Epithelial cell of proximal tubule (primary cell): Measurements from ENCODE around the gene IDH1. TPM values are rescaled to one million over a fixed set of nuclear protein-coding genes. Genes with fewer than 3 reads are reported as not detected.

Experiments used
- DNase-seq: peaks from one replicate; pipeline ENCODE4 v3.0.0-alpha.2; 2011; ENCODE audit warnings: low read depth
- H3K4me3 ChIP-seq: 2 replicates; pipeline ENCODE4 v1.5.1; 2011; ENCODE audit warnings: low read depth, mild to moderate bottlenecking, low read length
- CTCF ChIP-seq: conservative IDR thresholded peaks from 2 replicates; pipeline ENCODE4 v1.5.1; 2012; ENCODE audit warnings: low read depth, mild to moderate bottlenecking, low read length
- total RNA-seq: library from RNA; depleted of rRNA; stranded (reverse); fragments of >200 nt; gene quantifications from 2 replicates; pipeline ENCODE4 v1.2.3, GENCODE V29; 2015

IDH1 gene
- total RNA-seq, 1 donor from 2014 or later, result 93.1 TPM

DNA sequence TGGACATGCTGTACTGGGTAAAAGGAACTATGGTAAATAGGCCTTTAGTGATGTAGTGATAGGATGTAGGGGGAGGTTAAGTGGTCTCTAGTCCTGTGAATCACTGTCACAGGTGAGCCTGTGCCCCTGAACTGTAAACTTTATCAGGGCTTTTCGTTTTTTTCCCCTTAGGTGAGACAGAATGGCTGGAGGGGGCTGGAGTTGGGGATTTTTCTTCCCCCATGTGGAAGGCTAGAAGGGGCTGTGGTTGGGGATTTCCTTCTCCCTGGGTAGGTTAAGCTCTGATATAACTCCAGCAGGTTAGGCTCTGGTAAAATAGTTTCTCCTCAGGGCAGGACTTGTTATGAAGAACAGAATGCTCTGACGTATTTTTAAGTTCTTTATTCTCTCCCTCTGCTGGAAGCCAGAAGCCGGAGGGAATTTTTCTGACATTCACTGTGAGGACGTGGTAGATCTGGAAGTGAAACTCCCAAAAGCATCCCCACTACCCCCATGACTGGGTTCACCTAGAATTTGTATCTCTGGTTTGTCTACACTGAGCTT, 39.7 kb upstream of the IDH1 start:
- no peak overlapping the region for H3K4me3 ChIP-seq
- DNase-seq, result no peak
- no peak for TF ChIP-seq CTCF

- DNase-seq, result no peak
- TF ChIP-seq CTCF, result no peak
- H3K4me3 ChIP-seq, result no peak overlapping the region
Observed at GRCh38 chr2:208285853-208286252, 31.0 kb upstream of the IDH1 start.

GRCh38 chr2:208280933-208281332, 26.1 kb upstream of the IDH1 start:
- DNase-seq, result no peak
- H3K4me3 ChIP-seq, result no peak overlapping the region
- TF ChIP-seq CTCF, result no peak

DNA sequence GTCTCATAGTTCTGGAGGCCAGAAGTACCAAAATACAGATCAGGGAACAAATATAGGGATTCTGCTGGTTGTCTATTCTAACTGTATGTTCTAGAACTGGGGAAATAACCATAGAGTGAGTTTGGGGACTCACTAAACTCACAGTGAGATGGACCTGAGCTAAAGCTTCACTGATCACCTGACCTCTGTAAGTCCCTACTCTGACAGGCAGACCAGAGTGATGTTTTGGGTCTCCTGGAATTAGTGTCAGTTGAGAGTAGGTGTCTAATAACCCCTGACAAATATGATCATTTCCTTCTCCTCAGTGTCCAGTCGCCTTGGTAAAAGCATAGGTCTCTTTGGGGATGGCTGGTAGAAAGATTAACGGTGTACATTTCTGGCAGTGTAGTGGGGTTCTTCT, 25.4 kb upstream of the IDH1 start:
- TF ChIP-seq CTCF, result no peak
- DNase-seq, result no peak
- H3K4me3 ChIP-seq, result no peak overlapping the region

GRCh38 chr2:208279236-208279635, 24.4 kb upstream of the IDH1 start:
- no peak overlapping the region for H3K4me3 ChIP-seq
- DNase-seq, result no peak
- TF ChIP-seq CTCF, result no peak

GRCh38 chr2:208278549-208278948, 23.7 kb upstream of the IDH1 start:
- no peak for DNase-seq
- no peak for TF ChIP-seq CTCF
- no peak overlapping the region for H3K4me3 ChIP-seq

- TF ChIP-seq CTCF, result no peak
- no peak for DNase-seq
- no peak overlapping the region for H3K4me3 ChIP-seq
Observed at GRCh38 chr2:208274748-208275147, 19.9 kb upstream of the IDH1 start.
